Neural cell (in vitro differentiated cells): Measurements from ENCODE around the gene TFF2. TPM values are rescaled to one million over a fixed set of nuclear protein-coding genes. Genes with fewer than 3 reads are reported as not detected.

ENCODE experiments used
- H2AFZ ChIP-seq: fragments of 200-600, 300-800 bp; sonication (generic), shearing (Covaris generic); 2 replicates; pipeline ENCODE4 v1.6.0; 2014; ENCODE audit warnings: low read depth, mild to moderate bottlenecking, antibody characterized with exemption, low read length, moderate library complexity
- H3F3A ChIP-seq: fragments of 200-600 bp; shearing (Covaris generic); 2 replicates; pipeline ENCODE4 v1.6.1; 2016; ENCODE audit warnings: mild to moderate bottlenecking, moderate library complexity, mixed read lengths, antibody characterized with exemption, low read length; ENCODE audit not compliant: insufficient read depth, poor library complexity, severe bottlenecking
- H3K27ac ChIP-seq: fragments of 200-600, 300-800 bp; sonication (generic), shearing (Covaris generic); 2 replicates; pipeline ENCODE4 v1.5.1; 2014; ENCODE audit warnings: mild to moderate bottlenecking, low read length, moderate library complexity
- H3K27me3 ChIP-seq: fragments of 300-800, 200-600 bp; sonication (generic), shearing (Covaris generic); 2 replicates; pipeline ENCODE4 v1.6.0; 2014; ENCODE audit warnings: mild to moderate bottlenecking, low read depth, low read length, moderate library complexity; ENCODE audit not compliant: insufficient read depth
- H3K36me3 ChIP-seq: fragments of 300-800, 200-600 bp; sonication (generic), shearing (Covaris generic); 2 replicates; pipeline ENCODE4 v1.5.1; 2014; ENCODE audit warnings: mild to moderate bottlenecking, antibody characterized with exemption, low read length, moderate library complexity; ENCODE audit not compliant: insufficient read depth
- H3K4me2 ChIP-seq: fragments of 300-800, 200-600 bp; sonication (generic), shearing (Covaris generic); 2 replicates; pipeline ENCODE4 v1.6.0; 2014; ENCODE audit warnings: mild to moderate bottlenecking, low read length
- H3K4me3 ChIP-seq: fragments of 300-800, 200-600 bp; sonication (generic), shearing (Covaris generic); 2 replicates; pipeline ENCODE4 v1.5.1; 2014; ENCODE audit warnings: mild to moderate bottlenecking, low read length, moderate library complexity
- H3K79me2 ChIP-seq: fragments of 200-600 bp; shearing (Covaris generic); replicated peaks from 2 replicates; pipeline ENCODE4 v1.6.0; 2014; ENCODE audit warnings: mild to moderate bottlenecking, low read length, moderate library complexity; ENCODE audit not compliant: insufficient read depth
- H3K9ac ChIP-seq: fragments of 300-800, 200-600 bp; sonication (generic), shearing (Covaris generic); 2 replicates; pipeline ENCODE4 v1.6.1; 2016; ENCODE audit warnings: mild to moderate bottlenecking, low read length, mixed read lengths
- H3K9me2 ChIP-seq: fragments of 200-600 bp; shearing (Covaris generic); 2 replicates; pipeline ENCODE4 v1.6.1; 2016; ENCODE audit warnings: mild to moderate bottlenecking, low read length, mixed read lengths; ENCODE audit not compliant: insufficient read depth
- H3K9me3 ChIP-seq: fragments of 200-600, 300-800 bp; sonication (generic), shearing (Covaris generic); 2 replicates; pipeline ENCODE4 v1.6.1; 2016; ENCODE audit warnings: mild to moderate bottlenecking, mixed run types, low read length, moderate library complexity, mixed read lengths
- H4K20me1 ChIP-seq: fragments of 200-600 bp; shearing (Covaris generic); 2 replicates; pipeline ENCODE4 v1.6.1; 2016; ENCODE audit warnings: mild to moderate bottlenecking, mixed run types; ENCODE audit not compliant: insufficient read depth
- EZH2 ChIP-seq: fragments of 200-600, 300-800 bp; shearing (Covaris generic), sonication (generic); IDR thresholded peaks from 2 replicates; pipeline ENCODE4 v1.6.1; 2014; ENCODE audit warnings: antibody characterized with exemption, low read length, borderline replicate concordance, mild to moderate bottlenecking; ENCODE audit not compliant: insufficient read depth, poor library complexity, severe bottlenecking
- POLR2AphosphoS5 ChIP-seq: IDR thresholded peaks from 2 replicates; pipeline ENCODE4 v1.6.1; 2012
- RAD21 ChIP-seq: fragments of 450-650 bp; conservative IDR thresholded peaks from 2 replicates; pipeline ENCODE4 v1.6.1; 2014; ENCODE audit warnings: antibody characterized with exemption, mild to moderate bottlenecking, moderate library complexity
- TAF1 ChIP-seq: IDR thresholded peaks from 2 replicates; pipeline ENCODE4 v1.6.1; 2012; ENCODE audit warnings: low read depth
- polyA plus RNA-seq: library from polyadenylated mRNA; depleted of rRNA; stranded (reverse); fragments of >200 nt; gene quantifications from 2 replicates; pipeline ENCODE4 v1.2.3, GENCODE V29; 2014
- TF ChIP-seq, protein P1 (sequence below): IDR thresholded peaks from 2 replicates; pipeline ENCODE4 v1.6.1; 2012; ENCODE audit warnings: borderline replicate concordance

Gene TFF2
- polyA plus RNA-seq, 1 donor from 2014 or later: not detected

DNA sequence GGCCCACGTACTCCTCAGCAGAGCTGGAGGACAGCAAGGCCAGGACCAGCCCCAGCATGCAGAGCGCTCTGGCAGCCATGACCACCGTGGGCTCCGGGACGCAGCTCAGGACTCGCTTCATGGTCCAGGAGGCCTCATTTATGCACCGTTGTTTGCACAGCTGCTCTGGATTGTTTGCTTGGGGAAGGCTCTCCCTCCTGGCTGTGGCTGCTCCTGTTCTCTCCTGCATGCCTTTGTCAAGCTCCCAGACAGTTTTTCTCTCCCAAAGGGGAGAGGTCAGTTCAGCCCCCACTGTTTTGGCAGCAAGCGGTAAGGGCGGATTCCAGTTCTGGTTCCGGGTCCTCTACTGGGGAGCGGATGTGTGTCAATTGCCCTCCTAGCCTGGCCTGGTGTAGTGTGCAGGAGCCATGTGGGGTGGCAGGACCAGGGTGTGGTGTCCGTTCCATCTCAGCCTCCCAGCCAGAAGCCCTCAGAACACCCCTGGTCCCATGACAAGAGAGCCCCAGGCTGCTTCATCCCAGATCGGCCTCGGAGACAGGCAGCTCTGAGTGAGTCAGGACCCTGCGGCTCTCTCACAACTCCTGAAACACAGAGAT lies 35.4 kb downstream of the TFF2 start, which contains the start of gene TFF3:
Gene TFF3, minus strand, starts transcription at position 114 of the 596 bp plus-strand sequence. Its CDS starts 35 bp downstream, at position 79.
- Histone ChIP-seq H3K79me2 (no peaks in the 10 kb centered on the region), H3K27me3 (no peaks in the 10 kb centered on the region), H4K20me1 (no peaks in the 10 kb centered on the region), H3K9ac (no peak within 1 kb of the TSS), H3K4me3 (no peak within 1 kb of the TSS), H3F3A (no peaks in the 10 kb centered on the region), H3K4me2 (no peak within 1 kb of the TSS), H3K27ac (no peak within 1 kb of the TSS), H3K9me2 (no peaks in the 10 kb centered on the region), H3K9me3 (no peaks in the 10 kb centered on the region), H3K36me3 (no peaks in the 10 kb centered on the region), H2AFZ (no peak within 1 kb of the TSS)
- TF ChIP-seq, protein P1, sequence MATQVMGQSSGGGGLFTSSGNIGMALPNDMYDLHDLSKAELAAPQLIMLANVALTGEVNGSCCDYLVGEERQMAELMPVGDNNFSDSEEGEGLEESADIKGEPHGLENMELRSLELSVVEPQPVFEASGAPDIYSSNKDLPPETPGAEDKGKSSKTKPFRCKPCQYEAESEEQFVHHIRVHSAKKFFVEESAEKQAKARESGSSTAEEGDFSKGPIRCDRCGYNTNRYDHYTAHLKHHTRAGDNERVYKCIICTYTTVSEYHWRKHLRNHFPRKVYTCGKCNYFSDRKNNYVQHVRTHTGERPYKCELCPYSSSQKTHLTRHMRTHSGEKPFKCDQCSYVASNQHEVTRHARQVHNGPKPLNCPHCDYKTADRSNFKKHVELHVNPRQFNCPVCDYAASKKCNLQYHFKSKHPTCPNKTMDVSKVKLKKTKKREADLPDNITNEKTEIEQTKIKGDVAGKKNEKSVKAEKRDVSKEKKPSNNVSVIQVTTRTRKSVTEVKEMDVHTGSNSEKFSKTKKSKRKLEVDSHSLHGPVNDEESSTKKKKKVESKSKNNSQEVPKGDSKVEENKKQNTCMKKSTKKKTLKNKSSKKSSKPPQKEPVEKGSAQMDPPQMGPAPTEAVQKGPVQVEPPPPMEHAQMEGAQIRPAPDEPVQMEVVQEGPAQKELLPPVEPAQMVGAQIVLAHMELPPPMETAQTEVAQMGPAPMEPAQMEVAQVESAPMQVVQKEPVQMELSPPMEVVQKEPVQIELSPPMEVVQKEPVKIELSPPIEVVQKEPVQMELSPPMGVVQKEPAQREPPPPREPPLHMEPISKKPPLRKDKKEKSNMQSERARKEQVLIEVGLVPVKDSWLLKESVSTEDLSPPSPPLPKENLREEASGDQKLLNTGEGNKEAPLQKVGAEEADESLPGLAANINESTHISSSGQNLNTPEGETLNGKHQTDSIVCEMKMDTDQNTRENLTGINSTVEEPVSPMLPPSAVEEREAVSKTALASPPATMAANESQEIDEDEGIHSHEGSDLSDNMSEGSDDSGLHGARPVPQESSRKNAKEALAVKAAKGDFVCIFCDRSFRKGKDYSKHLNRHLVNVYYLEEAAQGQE: no peak

DNA sequence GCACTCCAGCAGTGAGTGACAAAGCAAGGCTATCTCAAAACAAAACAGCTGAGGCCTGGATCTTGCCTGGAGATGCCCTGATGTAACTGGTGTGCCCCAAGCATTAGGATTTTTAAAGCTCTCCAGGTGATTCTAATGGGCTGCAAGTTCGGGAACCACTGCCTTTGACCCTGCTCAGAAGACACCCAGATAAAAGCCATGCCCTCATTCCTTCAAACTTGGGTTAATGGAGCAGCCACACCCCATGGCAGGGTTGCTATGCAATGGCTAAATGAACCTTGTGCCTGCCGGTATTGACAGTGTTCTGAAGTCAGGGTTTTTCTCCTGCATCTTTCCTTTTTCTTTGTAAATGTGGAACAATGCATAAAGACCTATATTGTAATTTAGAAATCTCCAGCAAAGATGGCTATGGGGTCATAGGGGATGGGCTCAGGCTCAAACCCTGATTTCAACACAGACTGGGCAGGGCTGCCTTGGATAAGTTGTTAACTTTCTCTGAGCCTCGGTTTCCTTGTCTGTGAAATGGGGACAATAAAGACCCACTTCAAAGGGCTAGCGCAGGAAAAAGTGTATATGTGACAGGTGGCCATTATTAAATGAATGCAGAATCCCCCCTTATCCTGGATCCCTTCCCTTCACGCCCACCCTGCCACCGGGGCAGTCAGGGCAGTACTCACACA lies 36.0 kb downstream of the TFF2 start:
- TF ChIP-seq, protein P1: no peak
- TF ChIP-seq TAF1 (no peak), RAD21 (no peak), POLR2AphosphoS5 (no peak), EZH2 (no peak)
- Histone ChIP-seq H3K4me2 (no peak overlapping the region), H3K27ac (no peak overlapping the region), H3K36me3 (no peaks in the 10 kb centered on the region), H3K9me3 (no peaks in the 10 kb centered on the region), H3K79me2 (no peaks in the 10 kb centered on the region), H4K20me1 (no peaks in the 10 kb centered on the region), H3K27me3 (no peaks in the 10 kb centered on the region), H2AFZ (no peak overlapping the region), H3F3A (no peaks in the 10 kb centered on the region), H3K9me2 (no peaks in the 10 kb centered on the region), H3K4me3 (no peak overlapping the region), H3K9ac (no peak overlapping the region)
